Uterus (tissue), 4 donors: ENCODE measurements around the gene TAS2R60. TPM values are rescaled to one million over a fixed set of nuclear protein-coding genes. Genes with fewer than 3 reads are reported as not detected.

Experiments used
- DNase-seq, 2 donors: peaks; one replicate each; pipeline ENCODE4 v3.0.0-alpha.2; 2019 to 2020
- H3K27ac ChIP-seq, 2 donors: fragments of 200-600 bp; sonication (generic); 1 replicate in 1 of 2; 2 replicates in 1 of 2; pipeline ENCODE4 v1.5.1; 2016 to 2018
- H3K27me3 ChIP-seq, 2 donors: fragments of 200-600 bp; sonication (generic); one replicate each; pipeline ENCODE4 v1.5.1; 2018 to 2019; ENCODE audit warnings: control low read depth in 1 of 2
- H3K36me3 ChIP-seq, 2 donors: fragments of 200-600 bp; sonication (generic); one replicate each; pipeline ENCODE4 v1.5.1; 2019; ENCODE audit warnings: control low read depth in 1 of 2
- H3K4me1 ChIP-seq, 2 donors: fragments of 200-600 bp; sonication (generic); one replicate each; pipeline ENCODE4 v1.5.1; 2018 to 2019; ENCODE audit warnings: control low read depth in 1 of 2
- H3K4me3 ChIP-seq, 2 donors: fragments of 200-600 bp; sonication (generic); 1 replicate in 1 of 2; 2 replicates in 1 of 2; pipeline ENCODE4 v1.5.1; 2018 to 2019; ENCODE audit warnings: mild to moderate bottlenecking in 1 of 2
- H3K9me3 ChIP-seq, 2 donors: fragments of 200-600 bp; sonication (generic); one replicate each; pipeline ENCODE4 v1.5.1; 2019; ENCODE audit warnings: control low read depth in 1 of 2
- POLR2A ChIP-seq, 2 donors: fragments of 450-650 bp; IDR thresholded peaks; one replicate each; pipeline ENCODE4 v1.6.1; 2016; ENCODE audit warnings: antibody characterized with exemption in 2 of 2, mild to moderate bottlenecking in 1 of 2, moderate library complexity in 1 of 2
- intact Hi-C: fragments of 100-400 bp; cut with DNase I; formaldehyde crosslinking; loops from one replicate; pipeline ENCODE4 v1.15.1; 2023; ENCODE audit warnings: low total_unique reads
- total RNA-seq, 4 donors: library from RNA; depleted of rRNA in 3 of 4; stranded (reverse); fragments of >200 nt in 3 of 4; gene quantifications; one replicate each; pipeline versions ENCODE4 v1.1.0 to v1.2.4, GENCODE V29; 2014 to 2023
- TF ChIP-seq, protein P1 (sequence below), 4 experiments: fragments of 200-600 bp in 2 of 4; fragments of 450-650 bp in 2 of 4; sonication (generic) in 2 of 4; IDR thresholded peaks; one replicate each; pipeline ENCODE4 v1.5.1; 2016 to 2019; ENCODE audit warnings: antibody characterized with exemption in 4 of 4, mild to moderate bottlenecking in 2 of 4, moderate library complexity in 1 of 4
- donor health status: DM: yes; HTN: yes; CAD: no.

Gene TAS2R60
- total RNA-seq, 4 donors from 2014 or later: 3.3 TPM; not detected in 3

DNA sequence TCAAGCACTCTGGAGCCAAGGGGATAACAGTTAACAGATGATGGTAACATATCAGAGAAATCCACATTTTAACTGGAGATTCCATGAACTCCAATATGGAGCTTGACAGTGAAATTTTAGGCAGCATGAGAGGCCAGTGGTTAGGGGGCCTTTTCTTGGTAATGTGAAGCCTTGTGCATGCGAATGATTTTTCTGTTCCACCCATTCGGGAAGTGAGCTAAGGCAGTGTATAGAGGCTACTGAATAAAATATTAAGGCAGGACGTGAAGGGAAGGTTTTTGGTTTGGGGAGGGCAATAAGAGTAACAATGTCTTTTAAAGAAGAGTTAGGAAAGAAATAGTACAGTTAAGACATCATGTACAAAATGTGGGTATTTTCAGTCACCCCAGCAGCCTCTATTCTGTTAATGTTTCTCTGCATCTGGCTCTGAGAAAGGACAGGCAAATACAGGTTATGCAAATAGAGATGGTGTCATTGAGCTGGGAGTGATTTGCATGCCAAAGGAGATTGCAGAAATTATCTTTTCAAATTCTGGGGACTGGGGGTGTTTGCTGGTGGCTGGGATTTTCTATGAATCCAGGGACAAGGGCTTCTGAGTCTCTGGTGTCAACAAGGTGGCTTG is 6.8 kb upstream of the TAS2R60 start:
- intact Hi-C loops: no loop called here
- no peak overlapping the region for H3K27ac ChIP-seq
- TF ChIP-seq, protein P1, sequence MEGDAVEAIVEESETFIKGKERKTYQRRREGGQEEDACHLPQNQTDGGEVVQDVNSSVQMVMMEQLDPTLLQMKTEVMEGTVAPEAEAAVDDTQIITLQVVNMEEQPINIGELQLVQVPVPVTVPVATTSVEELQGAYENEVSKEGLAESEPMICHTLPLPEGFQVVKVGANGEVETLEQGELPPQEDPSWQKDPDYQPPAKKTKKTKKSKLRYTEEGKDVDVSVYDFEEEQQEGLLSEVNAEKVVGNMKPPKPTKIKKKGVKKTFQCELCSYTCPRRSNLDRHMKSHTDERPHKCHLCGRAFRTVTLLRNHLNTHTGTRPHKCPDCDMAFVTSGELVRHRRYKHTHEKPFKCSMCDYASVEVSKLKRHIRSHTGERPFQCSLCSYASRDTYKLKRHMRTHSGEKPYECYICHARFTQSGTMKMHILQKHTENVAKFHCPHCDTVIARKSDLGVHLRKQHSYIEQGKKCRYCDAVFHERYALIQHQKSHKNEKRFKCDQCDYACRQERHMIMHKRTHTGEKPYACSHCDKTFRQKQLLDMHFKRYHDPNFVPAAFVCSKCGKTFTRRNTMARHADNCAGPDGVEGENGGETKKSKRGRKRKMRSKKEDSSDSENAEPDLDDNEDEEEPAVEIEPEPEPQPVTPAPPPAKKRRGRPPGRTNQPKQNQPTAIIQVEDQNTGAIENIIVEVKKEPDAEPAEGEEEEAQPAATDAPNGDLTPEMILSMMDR (IDR thresholded peaks at IDR 0.05): no peak
- TF ChIP-seq POLR2A (IDR thresholded peaks at IDR 0.05): no peak

DNA sequence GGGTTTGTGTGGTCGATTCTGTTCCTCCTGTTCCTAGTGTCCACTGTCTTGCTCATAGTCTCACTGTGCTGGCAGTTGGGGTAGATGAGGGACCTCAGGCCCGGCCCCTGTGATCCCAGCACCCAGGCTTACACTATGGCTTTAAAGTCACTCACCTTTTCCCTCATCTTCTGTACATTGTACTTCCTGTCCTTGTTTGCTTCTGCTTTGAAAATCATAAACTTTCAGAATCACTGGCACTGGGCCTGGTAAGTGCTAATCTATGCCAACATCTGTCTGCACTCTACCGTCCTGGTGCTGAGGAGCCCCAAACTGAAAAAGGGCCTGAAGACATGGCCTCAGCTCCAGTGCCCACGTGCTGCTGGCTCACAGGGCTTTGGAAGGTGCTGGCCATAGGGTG is 5.7 kb upstream of the TAS2R60 start:
- DNase-seq: no peak
- Histone ChIP-seq H3K27ac (no peak overlapping the region), H3K4me3 (no peak overlapping the region), H3K27me3 (no peaks in the 10 kb centered on the region), H3K9me3 (no peaks in the 10 kb centered on the region), H3K36me3 (no peaks in the 10 kb centered on the region), H3K4me1 (no peaks in the 10 kb centered on the region)
- intact Hi-C loops: no loop called here
- TF ChIP-seq POLR2A (IDR thresholded peaks at IDR 0.05): no peak

More for the DNA sequence above, 6.8 kb upstream of the TAS2R60 start:
- Histone ChIP-seq H3K9me3 (no peaks in the 10 kb centered on the region), H3K27me3 (no peaks in the 10 kb centered on the region), H3K4me3 (no peak overlapping the region), H3K4me1 (no peaks in the 10 kb centered on the region), H3K36me3 (no peaks in the 10 kb centered on the region)
- no peak for DNase-seq

DNA sequence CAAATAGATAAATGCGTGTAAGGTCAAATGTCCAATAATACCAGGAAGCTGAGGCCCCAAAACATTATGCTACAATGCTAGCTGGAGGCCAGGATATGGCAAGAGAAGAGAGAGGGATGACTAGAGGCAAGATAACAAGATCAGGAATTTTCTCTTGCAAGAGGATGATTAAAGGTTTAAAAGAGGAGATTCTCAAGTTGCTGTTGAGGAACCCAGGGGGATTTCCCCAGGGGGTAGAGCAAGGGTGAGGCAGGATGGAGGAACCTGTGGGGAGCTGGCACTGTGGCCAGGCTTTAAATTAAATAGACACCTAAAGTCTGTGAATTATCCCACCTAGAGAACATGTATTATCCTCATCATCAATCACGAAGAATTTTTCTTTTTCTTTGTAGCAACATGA is 3.4 kb upstream of the TAS2R60 start:
- Histone ChIP-seq H3K9me3 (no peaks in the 10 kb centered on the region), H3K27ac (no peak overlapping the region), H3K4me3 (no peak overlapping the region), H3K4me1 (no peaks in the 10 kb centered on the region), H3K36me3 (no peaks in the 10 kb centered on the region), H3K27me3 (no peaks in the 10 kb centered on the region)
- intact Hi-C loops: no loop called here
- DNase-seq: no peak
- TF ChIP-seq, protein P1 (IDR thresholded peaks at IDR 0.05): no peak
- no peak for TF ChIP-seq POLR2A (IDR thresholded peaks at IDR 0.05)

DNA sequence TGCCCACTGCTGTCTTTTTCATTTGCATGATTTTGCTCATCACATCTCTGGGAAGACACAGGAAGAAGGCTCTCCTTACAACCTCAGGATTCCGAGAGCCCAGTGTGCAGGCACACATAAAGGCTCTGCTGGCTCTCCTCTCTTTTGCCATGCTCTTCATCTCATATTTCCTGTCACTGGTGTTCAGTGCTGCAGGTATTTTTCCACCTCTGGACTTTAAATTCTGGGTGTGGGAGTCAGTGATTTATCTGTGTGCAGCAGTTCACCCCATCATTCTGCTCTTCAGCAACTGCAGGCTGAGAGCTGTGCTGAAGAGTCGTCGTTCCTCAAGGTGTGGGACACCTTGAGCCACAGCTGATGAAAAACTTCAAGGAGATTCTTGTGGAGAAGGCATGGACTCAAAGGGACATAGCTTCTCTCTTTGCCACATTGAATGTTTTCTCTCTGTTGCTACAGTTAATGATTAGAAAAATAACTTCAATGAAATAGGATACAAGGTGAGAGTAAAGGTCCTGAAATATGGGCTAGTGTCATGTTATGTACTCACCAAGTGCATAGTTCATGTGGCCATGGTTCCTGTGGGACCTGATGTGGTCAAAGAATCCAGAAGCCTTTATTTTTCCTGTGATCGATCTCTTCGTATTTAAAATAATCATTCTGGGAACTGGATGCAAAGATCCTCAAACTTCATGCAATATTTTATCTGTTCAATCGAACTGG is 970 bp downstream of the TAS2R60 start:
- H3K36me3 ChIP-seq: no peaks in the 10 kb centered on the region
- no peak for TF ChIP-seq POLR2A (IDR thresholded peaks at IDR 0.05)
- TF ChIP-seq, protein P1 (IDR thresholded peaks at IDR 0.05): no peak
- intact Hi-C loops: no loop called here
- H3K4me3 ChIP-seq: no peak overlapping the region
- H3K9me3 ChIP-seq: no peaks in the 10 kb centered on the region
- no peak overlapping the region for H3K27ac ChIP-seq
- no peaks in the 10 kb centered on the region for H3K4me1 ChIP-seq
- H3K27me3 ChIP-seq: no peaks in the 10 kb centered on the region
- DNase-seq: no peak

DNA sequence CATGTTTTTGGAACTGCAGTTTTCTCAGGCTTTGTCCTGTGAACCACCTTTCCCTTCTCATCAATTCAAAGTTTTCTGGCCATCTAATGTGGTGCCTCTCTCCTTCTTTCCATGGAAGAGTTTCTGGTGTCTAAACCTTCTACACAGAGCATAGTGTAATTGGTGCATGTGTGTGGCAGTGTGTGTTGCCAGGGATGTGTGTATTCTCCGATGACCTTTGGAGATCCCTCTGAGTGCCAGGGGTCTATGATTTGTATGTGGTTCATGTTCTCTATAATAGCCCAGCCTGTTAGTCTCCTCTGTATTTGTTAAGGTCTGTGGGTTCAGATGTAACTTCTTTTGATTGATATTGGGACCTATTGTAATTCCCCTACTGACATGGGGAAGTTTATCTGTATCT is 1.5 kb downstream of the TAS2R60 start:
- intact Hi-C loops: no loop called here
- no peaks in the 10 kb centered on the region for H3K9me3 ChIP-seq
- H3K4me1 ChIP-seq: no peaks in the 10 kb centered on the region
- no peak overlapping the region for H3K27ac ChIP-seq
- no peaks in the 10 kb centered on the region for H3K36me3 ChIP-seq
- no peak overlapping the region for H3K4me3 ChIP-seq
- TF ChIP-seq, protein P1 (IDR thresholded peaks at IDR 0.05): no peak
- no peak for TF ChIP-seq POLR2A (IDR thresholded peaks at IDR 0.05)
- no peak for DNase-seq
- no peaks in the 10 kb centered on the region for H3K27me3 ChIP-seq
